Neural crest cell (in vitro differentiated cells): ENCODE results near the gene SLC9A9. TPM values are rescaled to one million over a fixed set of nuclear protein-coding genes. Genes with fewer than 3 reads are reported as not detected.

Experiments used
- DNase-seq: peaks from one replicate; pipeline ENCODE4 v3.0.0; 2021; ENCODE audit warnings: low read depth, mixed read lengths, low spot score
- H3K27ac Mint-ChIP-seq: one replicate; pipeline ENCODE4 v1.8.0; 2021; ENCODE audit warnings: mild to moderate bottlenecking, mixed read lengths; ENCODE audit not compliant: unreplicated experiment
- H3K27me3 Mint-ChIP-seq: 2 replicates; pipeline ENCODE4 v1.8.0; 2021; ENCODE audit warnings: low read depth, mild to moderate bottlenecking, mixed read lengths
- H3K36me3 Mint-ChIP-seq: 2 replicates; pipeline ENCODE4 v1.8.0; 2021; ENCODE audit warnings: low read depth, mild to moderate bottlenecking, mixed read lengths
- H3K4me1 Mint-ChIP-seq: 2 replicates; pipeline ENCODE4 v1.8.0; 2021; ENCODE audit warnings: mixed read lengths
- H3K4me3 Mint-ChIP-seq: one replicate; pipeline ENCODE4 v1.8.0; 2021; ENCODE audit warnings: mild to moderate bottlenecking, mixed read lengths
- H3K9me3 Mint-ChIP-seq: 2 replicates; pipeline ENCODE4 v1.8.0; 2021; ENCODE audit warnings: mixed read lengths
- total RNA-seq: library from RNA; stranded (reverse); gene quantifications from 2 replicates; pipeline ENCODE4 v1.2.1, GENCODE V29; 2021
- TF ChIP-seq, protein P1 (sequence below): fragments of 200-600 bp; sonication (generic); conservative IDR thresholded peaks from 2 replicates; pipeline ENCODE4 v1.5.0; 2021; ENCODE audit warnings: antibody characterized with exemption, mild to moderate bottlenecking

The SLC9A9 gene
- total RNA-seq, 1 donor from 2014 or later: 0.56 TPM

DNA sequence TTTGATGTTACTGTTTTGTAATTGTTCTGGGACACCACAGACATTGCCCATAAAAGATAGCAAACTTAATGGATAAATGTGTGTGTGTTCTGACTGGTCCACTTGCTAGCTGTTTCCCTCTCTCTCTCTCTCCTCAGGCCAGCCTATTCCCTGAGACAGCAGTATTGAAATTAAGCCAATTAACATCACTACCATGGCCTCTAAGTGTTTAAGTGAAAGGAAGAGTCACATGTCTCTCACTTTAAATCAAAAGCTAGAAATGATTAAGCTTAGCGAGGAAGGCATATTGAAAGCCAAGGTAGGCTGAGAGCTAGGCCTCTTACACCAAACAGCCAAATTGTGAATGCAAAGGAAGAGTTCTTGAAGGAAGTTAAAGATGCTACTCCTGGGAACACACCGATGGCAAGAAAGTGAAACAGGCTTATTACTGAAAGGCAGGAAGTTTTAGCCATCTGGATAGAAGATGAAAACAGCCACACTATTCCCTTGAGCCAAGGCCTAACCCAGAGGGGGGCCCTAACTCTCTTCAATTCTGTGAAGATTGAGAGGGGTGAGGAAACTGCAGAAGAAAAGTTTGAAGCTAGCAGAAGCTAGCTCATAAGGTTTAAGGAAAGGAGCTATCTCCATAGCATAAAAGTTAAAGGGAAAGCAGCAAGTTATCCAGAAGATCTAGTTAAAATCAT, 433.6 kb downstream of the SLC9A9 start:
- peaks cover 2% of the 10 kb centered on the region for H3K9me3 Mint-ChIP-seq
- H3K27me3 Mint-ChIP-seq: peaks cover 2% of the 10 kb centered on the region
- TF ChIP-seq, protein P1, sequence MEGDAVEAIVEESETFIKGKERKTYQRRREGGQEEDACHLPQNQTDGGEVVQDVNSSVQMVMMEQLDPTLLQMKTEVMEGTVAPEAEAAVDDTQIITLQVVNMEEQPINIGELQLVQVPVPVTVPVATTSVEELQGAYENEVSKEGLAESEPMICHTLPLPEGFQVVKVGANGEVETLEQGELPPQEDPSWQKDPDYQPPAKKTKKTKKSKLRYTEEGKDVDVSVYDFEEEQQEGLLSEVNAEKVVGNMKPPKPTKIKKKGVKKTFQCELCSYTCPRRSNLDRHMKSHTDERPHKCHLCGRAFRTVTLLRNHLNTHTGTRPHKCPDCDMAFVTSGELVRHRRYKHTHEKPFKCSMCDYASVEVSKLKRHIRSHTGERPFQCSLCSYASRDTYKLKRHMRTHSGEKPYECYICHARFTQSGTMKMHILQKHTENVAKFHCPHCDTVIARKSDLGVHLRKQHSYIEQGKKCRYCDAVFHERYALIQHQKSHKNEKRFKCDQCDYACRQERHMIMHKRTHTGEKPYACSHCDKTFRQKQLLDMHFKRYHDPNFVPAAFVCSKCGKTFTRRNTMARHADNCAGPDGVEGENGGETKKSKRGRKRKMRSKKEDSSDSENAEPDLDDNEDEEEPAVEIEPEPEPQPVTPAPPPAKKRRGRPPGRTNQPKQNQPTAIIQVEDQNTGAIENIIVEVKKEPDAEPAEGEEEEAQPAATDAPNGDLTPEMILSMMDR: no peak
- DNase-seq: no peak
- no peak overlapping the region for H3K27ac Mint-ChIP-seq
- H3K36me3 Mint-ChIP-seq: no peaks in the 10 kb centered on the region
- no peak overlapping the region for H3K4me3 Mint-ChIP-seq
- no peaks in the 10 kb centered on the region for H3K4me1 Mint-ChIP-seq

DNA sequence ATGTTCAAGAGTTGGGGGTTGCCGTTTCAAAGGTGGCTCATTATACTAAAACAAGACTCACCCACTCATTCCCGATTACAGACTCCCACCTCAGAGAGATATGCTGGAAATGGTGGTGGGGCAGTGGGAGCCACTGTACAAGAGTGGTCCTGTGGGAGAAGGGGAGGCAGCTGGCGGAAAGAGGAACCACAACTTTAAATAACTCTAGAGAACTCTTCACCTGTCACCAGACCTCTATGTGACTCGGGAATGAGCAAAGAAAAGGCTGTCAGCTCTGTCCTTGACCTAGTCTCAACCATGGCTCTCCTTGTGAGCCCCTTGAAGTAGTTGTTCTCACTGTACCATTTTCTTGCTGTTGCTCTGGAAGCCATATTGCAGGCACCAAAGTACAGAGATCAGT, 434.9 kb downstream of the SLC9A9 start:
- H3K9me3 Mint-ChIP-seq: peaks cover 2% of the 10 kb centered on the region
- no peak for DNase-seq
- H3K27ac Mint-ChIP-seq: no peak overlapping the region
- TF ChIP-seq, protein P1: no peak
- no peaks in the 10 kb centered on the region for H3K36me3 Mint-ChIP-seq
- peaks cover 2% of the 10 kb centered on the region for H3K27me3 Mint-ChIP-seq
- no peaks in the 10 kb centered on the region for H3K4me1 Mint-ChIP-seq
- H3K4me3 Mint-ChIP-seq: no peak overlapping the region

DNA sequence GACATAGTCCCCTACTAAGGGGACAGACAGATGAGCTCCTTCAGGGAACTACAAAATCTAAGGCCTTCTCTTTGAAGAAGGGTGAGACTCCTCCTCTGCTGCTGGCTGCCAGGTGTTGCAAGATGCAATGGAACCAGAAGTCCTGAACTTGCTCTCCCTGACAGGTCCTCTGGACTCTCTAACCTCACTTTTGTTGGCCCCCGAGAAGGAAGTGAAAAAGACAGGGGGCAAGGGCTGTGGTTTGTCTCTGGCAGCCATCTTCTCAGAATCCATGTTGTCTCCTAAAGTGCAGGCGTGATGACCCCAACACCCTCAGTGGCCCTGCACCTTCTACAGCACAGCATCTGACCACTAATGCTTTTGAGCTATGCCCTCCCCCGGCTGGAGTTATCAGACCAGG, 436.2 kb downstream of the SLC9A9 start:
- no peaks in the 10 kb centered on the region for H3K4me1 Mint-ChIP-seq
- no peaks in the 10 kb centered on the region for H3K36me3 Mint-ChIP-seq
- H3K27ac Mint-ChIP-seq: no peak overlapping the region
- H3K27me3 Mint-ChIP-seq: peaks cover 2% of the 10 kb centered on the region
- TF ChIP-seq, protein P1: no peak
- no peak for DNase-seq
- H3K4me3 Mint-ChIP-seq: no peak overlapping the region
- peaks cover 2% of the 10 kb centered on the region for H3K9me3 Mint-ChIP-seq

DNA sequence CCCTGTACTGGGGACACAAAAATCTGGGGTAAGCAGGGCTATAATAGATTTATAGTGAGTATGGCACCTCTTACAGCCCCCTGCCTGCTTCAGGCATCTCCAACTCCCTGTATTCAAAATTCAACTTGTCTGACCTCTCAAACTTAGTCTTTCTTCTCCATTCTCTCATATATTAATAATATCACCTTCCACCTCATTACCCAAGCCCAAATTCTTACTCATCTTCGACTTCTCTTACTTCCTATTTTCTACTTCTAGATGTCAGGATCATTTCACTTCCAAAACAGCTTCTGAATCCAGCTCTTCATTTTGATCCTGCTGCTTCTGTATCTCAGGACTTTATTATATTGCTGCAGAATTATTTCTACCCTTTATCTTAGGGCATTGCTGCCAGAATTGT, 438.0 kb downstream of the SLC9A9 start:
- no peaks in the 10 kb centered on the region for H3K4me1 Mint-ChIP-seq
- no peak overlapping the region for H3K4me3 Mint-ChIP-seq
- H3K36me3 Mint-ChIP-seq: no peaks in the 10 kb centered on the region
- DNase-seq: no peak
- H3K27ac Mint-ChIP-seq: no peak overlapping the region
- TF ChIP-seq, protein P1: no peak
- H3K9me3 Mint-ChIP-seq: no peaks in the 10 kb centered on the region
- H3K27me3 Mint-ChIP-seq: no peaks in the 10 kb centered on the region

DNA sequence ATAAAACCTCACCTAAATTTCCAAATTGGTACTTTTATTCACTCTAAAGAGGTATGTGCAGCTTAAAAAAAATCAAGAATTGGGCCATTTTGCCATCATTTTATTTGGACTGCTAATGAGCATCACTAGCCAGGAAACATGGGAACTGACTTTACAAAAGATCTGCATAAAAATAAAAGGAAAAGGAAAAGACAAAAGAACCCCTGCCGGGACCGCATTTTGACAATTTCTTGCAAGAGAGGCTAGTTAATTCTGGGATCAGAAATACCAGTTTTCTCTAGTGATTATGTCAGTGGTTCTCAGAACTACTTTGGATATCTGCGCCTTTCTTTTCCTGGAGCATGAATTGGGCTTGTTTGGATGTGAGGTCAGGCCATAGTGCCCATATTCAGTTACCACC, 439.5 kb downstream of the SLC9A9 start:
- TF ChIP-seq, protein P1: no peak
- Mint-ChIP-seq H3K27ac (no peak overlapping the region), H3K4me1 (no peaks in the 10 kb centered on the region), H3K4me3 (no peak overlapping the region), H3K27me3 (no peaks in the 10 kb centered on the region), H3K36me3 (no peaks in the 10 kb centered on the region), H3K9me3 (no peaks in the 10 kb centered on the region)
- no peak for DNase-seq
